Activated CD4-positive, alpha-beta T cell treated with anti-CD3 and anti-CD28 coated beads, Interleukin-2, Interleukin-6, amounts not matched to agents 100 ng/mL and 50 ng/mL, durations not matched to agents 16 hours and 8 hours (primary cell): ENCODE data around the gene CCDC85B.

Experiments used
- DNase-seq: peaks from one replicate; pipeline ENCODE4 v3.0.0-alpha.2; 2020

Gene CCDC85B

DNA sequence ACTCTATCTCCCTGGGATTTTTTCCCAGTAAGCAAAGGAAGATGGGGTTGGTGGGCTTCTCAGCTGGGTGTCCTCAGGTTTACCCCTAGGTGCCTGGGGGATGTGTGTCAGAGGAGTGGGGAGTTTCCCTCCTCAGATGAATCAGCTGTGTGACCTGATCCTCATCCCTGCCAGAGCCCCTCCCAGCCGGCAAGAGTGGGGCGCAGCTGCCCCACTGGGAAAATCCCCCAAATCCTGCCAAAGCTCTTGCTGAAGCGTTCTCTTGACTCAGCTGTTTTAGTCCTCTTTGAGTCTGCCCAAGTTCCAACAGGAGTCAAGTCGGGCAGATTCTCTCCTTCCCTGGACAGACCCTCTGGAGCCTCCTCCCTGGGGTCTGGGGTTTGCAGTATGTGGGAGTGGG lies 22.4 kb downstream of the CCDC85B start:
- no peak for DNase-seq

DNA sequence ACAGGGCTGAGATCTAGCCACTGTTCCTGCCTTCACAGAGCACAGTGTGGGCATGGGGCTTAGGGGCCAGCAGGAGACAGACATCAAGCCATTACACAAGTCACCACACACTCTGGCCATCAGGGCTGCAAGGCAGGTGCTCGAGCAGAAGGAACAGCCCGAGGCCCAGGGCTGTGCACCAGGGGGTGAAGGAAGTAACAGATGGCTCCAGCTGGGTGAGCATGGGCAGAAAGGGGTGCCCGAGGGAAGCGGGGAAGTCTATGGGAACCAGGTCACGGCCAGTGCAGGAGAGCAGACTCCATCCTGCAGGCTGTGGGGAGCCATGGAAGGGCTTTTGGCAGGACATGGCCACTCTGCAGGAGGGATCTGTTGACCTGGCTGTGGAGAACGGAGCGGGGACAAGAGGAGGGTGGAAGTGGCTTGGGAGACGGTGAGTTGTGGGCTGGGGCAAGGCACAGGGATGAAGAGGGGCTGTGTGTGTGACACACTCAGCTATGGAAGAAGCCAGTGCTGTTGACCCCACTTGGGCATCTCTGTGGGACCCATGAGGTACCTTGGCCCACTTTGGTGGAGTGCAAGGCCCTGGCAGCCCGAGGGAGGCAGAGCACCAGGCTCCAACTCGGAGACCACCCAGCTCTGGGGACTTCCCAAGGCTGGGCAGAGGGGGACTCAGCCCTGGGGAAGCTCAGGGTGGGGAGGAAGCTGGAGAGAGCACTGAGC lies 24.8 kb downstream of the CCDC85B start:
- no peak for DNase-seq

DNA sequence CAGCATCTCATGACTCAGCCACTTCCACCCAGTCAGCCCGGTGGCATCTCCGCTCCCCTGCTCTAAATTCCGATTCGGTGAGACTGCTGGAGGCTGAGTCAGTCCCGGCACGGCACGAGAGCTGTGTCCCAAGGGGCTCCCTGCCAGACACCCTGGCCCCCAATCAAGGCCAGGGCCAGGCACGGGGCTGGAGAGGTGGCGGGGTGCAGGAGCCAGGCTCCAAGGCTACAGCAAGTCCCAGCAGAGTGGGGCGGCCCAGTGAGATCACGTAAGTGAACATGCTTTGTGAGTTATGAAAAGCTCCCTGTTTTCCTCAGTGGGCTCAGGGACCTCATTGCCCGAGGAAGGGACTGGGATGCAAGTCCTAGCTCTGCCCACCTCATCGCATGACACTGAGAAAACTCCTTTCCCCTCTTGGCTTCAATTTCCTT lies 25.4 kb downstream of the CCDC85B start:
- DNase-seq = no peak

DNA sequence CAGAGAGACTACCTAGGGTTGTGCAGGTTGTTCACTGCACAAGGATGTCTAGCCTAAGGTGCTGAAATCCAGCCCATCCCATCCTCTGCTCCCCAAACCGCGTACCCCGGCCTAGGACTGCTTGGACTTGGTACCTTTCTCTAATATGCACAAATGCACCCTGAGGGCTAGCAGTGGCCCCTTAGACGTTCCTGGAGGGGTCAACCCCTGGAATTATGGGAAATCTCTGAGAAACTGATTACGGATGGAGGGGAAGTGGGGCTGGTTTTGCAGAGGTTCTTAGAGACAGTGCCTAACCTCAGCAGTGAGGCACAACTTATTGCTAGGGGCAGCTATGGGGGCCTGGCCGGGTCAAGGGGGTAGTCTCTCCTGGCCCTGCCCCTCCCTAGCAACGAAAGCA lies 25.9 kb downstream of the CCDC85B start:
- no peak for DNase-seq

DNA sequence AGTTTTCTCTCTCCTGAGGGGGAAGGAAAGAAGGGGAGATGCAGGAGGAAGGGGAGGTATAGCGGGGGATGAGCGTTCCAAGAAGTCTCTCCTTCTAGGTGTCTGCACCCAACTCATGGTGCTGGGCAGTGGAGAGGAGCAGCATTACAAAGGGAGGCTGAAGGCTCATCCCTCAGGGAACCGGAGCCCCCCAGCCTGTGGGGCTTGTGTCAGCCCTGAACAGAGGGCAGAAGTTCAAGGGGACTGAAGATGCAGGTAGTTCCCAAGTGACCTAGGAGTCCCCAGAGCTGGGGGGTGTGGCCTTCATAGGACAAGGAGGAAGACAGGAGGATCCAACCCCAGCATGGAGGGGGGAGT lies 26.6 kb downstream of the CCDC85B start:
- DNase-seq = no peak

DNA sequence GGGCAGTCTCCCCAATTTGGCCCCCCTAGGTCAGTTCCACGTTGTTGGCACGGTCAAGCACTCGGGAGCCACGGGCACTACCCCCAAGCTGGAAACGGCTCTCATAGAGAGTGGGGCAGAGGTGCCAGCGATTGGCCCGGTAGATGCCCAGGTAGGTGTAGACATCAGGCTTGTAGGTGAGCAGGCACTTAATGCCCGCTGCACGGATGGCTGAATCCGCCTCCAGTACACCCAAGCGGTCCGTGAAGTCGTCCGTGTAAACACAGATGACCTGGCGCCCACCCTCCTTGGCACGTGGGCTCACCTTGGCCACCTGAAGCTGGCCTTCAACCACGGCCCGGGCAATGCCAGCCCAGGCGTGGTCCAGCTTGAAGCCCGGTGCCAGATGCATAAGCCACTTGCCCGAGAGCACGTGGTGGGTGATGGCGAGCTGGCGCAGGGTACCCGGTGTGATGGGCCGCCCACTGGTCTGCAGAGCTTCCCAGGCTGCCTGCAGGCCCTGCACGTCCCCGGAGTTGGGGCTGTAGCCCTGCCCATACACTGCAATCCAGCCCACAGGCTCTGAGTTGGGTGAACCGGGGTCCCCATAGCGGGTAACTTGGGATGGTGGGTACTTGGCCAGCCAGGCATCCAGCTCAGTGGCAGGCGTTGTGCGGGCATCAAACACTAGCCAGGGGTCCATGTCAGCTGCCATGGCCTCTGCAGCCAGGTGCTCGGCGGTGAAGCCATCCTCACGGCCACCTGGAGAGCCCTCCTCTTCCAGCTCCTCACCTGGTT lies 27.1 kb downstream of the CCDC85B start:
- DNase-seq = no peak

DNA sequence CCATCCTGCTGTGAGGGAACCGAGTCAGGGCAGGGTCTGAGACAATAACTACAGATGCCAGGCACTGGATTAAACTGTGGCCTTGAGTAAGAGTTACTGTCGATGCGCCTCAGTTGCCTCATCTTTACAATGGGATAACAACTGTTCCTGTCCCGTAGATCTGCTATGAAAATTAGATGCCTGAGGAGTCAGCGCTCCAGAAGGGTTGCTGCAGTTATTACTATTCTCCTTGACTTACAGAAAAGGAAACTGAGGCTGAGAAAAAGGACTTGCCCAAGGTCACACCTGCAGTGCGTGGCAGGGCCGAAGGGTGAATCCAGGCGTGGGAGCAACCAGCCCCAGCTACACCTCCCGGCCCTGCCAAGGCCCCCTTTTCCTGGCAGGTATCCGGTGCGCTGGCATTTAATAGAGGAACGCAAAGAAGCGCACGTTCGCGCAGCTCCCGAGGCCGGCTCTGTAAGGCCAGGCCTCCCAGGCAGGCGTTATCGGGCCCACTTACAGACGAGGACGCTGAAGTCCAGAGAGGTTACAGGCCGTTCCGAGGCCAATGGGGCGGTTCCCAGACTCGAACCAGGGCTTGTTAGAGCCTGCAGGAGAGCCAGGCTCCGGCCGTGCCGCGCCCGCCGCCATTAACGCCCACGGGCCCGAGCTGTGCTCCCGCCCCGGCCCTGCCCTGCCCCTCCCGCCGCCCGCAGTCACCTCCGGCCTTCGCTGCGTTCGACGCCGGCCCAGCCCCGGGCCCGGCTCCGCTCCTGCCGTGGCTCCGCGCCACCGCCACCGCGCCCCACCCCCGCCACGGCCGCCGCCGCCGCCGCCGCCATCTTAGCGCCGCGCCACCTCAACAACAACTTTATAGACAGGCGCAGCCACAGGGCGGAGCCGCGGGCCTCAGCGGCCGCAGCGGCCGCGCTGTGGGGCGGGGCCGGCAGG lies 28.0 kb downstream of the CCDC85B start, which contains the start of gene C11orf68:
C11orf68 (minus strand) TSS at position 852 of the 930 bp plus-strand sequence; CDS start at position 821, 31 bp downstream.
- DNase-seq = no peak

DNA sequence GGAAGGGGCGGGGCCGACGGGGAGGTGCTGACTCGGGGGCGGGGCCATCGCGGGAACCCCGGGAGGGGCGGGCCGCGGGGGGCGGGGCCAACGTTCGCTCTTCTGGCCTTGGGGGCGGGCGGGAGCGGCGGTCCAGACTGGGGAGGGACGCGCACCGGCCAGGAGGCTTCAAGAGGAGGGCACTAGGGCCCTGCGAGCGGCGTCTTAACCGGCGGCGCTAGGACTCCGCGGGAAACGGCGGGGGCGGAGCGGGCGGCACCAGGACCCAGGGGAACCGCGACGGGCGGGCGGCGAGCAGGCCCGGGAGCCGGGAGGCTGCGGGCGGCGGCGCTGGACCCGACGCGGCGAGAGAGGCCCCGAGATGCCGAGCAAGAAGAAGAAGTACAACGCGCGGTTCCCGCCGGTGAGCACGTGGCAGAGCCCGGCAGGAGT lies 28.7 kb downstream of the CCDC85B start, which contains the start of gene DRAP1:
DRAP1 (plus strand) TSS at position 286 of the 432 bp plus-strand sequence; CDS start at position 362, 76 bp downstream.
- DNase-seq = peak; percentile 99

DNA sequence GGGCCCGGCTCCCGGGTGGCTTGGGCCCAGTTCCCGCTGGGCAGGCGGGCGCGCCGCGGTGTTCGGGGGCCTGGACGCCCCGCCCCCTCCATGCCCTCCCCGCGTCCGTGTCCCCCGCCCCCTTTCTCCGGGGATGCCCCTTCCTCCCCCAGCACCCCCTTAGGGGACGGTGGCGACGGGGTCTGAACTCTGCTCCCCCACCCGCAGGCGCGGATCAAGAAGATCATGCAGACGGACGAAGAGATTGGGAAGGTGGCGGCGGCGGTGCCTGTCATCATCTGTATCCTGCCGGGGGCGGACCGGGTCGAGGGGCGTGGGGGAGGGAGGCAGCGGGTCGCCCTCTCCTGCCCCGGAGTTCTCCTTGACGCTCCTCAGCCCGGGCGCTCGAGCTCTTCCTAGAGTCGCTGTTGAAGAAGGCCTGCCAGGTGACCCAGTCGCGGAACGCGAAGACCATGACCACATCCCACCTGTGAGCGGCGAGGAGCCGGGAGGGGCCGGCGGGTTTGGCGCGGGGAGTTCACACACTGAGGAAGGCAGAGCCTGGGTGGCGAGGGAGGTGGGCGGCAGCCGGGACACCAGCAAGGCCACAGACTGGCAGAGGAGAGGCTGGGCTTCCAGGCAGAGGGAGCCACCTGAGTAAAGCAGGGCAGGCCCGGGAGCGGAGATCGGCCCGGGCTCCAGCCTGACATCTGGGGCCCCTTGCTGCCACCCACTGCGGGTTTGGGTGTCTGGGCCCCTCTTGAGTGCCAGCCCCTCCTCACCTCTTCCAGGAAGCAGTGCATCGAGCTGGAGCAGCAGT lies 29.3 kb downstream of the CCDC85B start:
- no peak for DNase-seq

DNA sequence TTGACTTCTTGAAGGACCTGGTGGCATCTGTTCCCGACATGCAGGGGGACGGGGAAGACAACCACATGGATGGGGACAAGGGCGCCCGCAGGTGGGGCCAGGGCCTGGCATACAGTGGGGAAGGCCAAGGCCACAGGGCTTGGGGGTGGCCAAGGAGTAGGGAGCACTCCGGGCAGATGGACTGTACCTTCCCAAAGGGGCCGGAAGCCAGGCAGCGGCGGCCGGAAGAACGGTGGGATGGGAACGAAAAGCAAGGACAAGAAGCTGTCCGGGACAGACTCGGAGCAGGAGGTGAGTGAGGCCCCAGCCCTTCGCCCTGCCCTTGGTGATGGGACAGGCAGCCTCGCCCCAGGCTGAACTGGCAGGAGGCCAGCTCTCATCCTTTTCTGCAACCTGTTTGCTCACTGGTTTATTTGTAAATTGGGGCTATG lies 29.9 kb downstream of the CCDC85B start:
- DNase-seq = no peak

DNA sequence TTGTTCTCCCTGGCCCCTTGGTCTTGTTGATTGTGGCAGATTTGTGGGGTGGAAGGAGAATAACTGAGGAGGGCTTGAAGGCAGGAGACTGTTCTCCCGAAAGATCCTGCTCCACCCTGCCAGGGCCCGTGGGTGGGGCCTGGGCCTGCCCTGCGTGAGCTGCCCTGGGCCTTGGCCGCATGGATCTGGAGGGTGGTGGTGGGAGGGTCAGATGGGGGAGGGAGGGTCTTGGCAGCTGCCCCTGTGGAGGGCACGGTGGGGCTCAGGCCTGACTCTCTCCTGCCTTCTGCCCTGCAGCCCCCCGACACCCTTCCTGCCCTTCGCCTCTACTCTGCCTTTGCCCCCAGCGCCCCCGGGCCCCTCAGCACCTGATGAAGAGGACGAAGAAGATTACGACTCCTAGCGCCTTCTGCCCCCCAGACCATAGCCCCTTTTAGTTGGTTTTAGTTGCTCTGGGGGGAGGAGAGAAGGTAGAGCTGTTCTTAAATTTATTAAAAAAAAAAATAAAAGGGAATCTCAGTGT lies 30.6 kb downstream of the CCDC85B start:
- DNase-seq = no peak

DNA sequence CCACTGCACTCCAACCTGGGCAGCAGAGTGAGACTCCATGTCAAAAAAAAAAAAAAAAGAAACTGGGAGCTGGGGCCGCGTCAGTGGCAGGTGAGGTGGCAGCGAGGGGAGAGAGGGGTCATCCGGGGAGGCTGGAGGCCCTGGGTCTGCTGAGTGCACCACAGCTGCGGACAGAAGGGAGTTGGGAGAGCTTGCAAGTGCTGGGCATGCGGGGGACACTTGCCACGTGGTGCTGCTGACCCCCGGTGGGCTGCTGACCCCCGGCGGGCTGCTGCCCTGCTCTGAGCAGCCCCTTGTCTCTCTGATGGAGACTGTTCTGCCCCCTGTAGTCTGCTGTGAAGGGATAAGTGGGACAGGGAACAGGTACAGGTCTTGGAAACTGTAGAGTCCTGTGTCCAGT lies 31.4 kb downstream of the CCDC85B start:
- DNase-seq = no peak

DNA sequence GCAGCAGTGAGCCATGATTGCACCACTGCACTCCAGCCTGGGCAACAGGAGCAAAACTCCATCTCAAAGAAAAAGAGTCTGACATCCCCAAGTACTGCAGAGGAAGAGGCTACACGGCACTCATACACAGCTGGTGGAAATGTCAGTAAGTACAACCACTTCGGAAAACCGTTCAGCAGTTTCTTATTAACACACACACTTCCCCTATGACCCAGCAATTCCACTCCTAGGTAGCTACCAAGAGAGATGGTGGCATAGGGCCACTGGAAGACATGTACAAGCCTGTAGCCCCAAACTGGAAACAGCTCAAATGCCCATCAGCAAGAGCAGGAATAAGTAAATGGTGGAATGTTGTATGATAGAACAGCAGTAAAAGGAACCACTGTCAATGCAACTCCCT lies 32.1 kb downstream of the CCDC85B start:
- no peak for DNase-seq

DNA sequence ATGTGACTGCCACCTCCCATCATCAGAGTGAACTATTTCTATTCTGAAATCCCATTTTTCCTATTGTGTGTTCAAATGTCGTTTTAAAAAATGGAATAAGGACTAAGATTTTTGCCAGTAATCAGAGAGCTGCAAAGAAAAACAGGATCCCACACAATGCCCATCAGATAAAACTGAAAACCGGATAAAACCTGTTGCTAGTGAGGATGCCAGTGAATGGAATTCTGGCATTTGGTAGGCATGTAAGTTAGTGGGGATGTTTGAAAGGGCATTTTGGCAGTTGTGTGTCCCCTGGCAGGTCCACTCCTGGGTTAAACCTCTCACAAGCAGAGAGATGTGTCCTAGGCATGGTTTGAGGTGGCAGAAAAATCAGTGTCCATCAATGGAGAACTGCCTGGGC lies 34.9 kb downstream of the CCDC85B start:
- DNase-seq = no peak

DNA sequence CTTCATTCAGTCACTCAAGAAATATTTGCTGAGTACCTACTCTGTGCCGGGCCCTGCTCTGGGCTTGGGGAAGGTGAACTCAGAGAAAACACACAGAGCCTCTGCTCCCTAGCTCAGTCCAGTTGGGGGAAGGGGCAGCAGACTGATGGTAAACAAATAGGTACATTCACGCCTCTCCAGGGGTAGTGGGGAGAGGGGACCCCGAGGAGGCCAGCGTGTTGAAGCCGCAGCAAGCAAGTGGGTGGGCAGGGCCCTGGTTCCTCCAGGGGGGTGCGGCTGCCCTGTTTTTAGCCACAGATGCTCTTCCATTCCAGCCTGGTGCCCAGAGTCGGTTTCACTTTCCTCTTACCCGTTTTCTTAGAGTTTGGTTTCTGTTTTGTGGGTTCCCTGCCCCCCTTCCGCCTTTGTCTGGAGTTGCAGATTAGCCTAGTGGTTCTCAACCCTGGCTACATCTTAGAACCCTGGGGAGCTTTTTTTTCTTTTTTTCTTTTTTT lies 37.5 kb downstream of the CCDC85B start:
- DNase-seq = peak; percentile 89

DNA sequence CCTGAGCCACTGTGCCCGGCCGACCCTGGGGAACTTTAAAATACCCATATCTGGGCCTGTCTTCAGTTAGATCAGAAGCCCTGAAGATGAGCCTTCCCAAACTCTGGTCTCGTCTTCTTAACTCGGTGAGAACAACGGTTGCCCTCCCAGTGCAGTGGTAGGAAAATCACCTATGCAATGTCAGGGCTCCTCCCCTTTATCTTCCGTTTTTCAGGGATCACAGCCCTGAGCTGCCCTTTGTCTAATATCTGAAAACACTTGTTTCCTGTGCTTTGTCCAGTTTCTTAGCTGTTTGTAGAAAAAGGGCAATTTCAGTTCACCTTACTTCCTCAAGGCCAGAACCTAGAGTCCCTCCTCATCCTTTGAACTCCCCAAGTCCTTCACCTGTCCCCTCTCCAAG lies 38.2 kb downstream of the CCDC85B start:
- DNase-seq = peak; percentile 12

DNA sequence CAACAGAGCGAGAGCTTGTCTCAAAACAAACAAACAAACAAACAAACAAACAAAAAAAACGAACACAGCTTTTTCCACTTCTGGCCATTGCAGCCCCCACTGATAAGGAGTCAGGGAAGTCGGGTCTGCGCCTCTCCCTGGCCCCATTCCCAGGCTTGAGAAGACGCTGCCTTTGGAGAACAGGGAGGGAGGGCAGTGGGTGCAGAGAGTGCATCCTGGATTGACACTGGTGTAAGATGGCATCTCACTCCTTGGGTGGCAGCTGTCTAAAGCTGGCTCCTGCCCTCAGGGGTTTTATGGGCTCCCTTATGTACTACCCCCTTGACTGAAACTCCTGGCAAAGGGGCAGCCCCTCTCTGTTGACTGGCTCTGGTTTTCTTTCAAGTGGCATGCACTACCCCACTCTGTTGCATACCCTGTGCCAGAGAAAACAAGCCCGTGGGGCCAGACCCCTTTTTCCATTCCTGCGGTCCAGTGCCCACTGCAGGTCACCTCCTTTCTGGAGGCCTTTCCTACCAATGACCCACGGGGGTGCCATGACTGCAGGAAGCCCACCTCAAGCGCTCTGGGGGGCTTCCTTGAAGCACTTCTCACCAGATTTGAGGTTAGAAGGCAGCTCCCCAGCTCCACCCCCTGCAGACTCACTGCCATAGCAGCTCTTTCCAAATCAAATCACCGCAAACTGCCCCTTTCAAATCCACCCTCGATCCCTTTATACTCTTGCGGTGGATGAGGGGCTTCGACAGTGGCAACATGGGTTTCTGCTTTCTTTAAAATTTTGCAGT lies 41.5 kb downstream of the CCDC85B start:
- no peak for DNase-seq

DNA sequence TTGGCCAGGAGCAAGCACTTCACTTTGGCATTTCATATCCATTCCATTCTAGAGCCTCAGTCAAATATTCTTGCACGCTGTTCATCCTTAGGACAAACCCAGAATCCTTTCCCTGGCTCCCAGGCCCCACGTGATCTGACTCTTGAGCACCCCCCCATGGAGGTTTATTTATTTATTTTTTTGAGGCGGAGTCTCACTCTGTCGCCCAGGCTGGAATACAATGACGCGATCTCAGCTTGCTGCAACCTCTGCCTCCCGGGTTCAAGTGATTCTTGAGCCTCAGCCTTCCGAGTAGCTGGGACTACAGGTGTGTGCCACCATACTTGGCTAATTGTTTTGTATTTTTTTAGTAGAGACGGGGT lies 42.1 kb downstream of the CCDC85B start:
- peak; percentile 34 for DNase-seq

DNA sequence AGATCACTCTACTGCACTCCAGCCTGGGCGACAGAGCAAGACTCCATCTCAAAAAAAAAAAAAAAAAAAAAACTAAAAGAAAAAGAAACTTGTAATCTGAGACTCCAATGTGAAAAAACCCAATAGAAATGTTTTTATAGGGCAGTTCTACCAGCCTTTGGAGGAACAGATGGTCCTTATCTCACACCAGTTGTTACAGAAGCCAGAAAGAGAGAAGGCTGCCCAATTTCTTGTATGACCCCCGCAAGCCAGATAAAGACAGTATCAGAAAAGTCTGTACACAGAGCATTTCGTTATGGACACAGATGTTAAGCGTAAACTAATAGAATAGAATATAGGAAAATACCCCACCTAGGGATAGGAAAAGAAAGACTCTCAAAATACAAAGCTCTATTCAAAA lies 43.5 kb downstream of the CCDC85B start:
- no peak for DNase-seq

DNA sequence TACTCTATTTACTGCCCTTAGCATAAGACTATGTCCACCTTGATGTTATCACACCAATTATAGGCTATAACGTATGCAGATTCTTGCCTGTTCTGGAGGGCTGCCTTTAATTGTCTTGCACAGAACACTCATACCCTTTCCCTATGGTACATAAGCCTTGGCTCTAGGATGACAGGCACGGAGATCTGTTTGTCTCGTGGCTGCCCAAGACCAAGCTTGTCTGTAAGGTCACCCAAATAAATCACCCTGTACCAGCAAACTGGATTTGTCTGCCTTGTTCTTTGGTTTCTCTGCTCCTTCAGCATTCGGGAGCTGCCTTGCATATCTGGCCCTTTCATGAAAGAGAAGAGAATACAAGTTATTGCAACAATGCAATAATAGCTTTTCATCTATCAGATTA lies 47.3 kb downstream of the CCDC85B start:
- DNase-seq = no peak
